ENCODE measurements around the gene QPCT.

- TF ChIP-seq CTCF (IDR thresholded peaks at IDR 0.05) (no peak), ZNF512 (CRISPR knock-in tag; IDR thresholded peaks at IDR 0.05; ENCODE audit: borderline replicate concordance) (no peak), TEAD4 (CRISPR knock-in tag; IDR thresholded peaks at IDR 0.05) (no peak), ZNF232 (CRISPR knock-in tag; IDR thresholded peaks at IDR 0.05) (no peak), RELA (CRISPR knock-in tag; IDR thresholded peaks at IDR 0.05; ENCODE audit: borderline replicate concordance) (no peak), NFE2L1 (CRISPR knock-in tag; IDR thresholded peaks at IDR 0.05) (no peak), FOXP1 (CRISPR knock-in tag; IDR thresholded peaks at IDR 0.05; ENCODE audit: borderline replicate concordance) (no peak), SMAD4 (CRISPR knock-in tag; IDR thresholded peaks at IDR 0.05) (no peak), JUN (CRISPR knock-in tag; IDR thresholded peaks at IDR 0.05) (no peak), USF2 (CRISPR knock-in tag; IDR thresholded peaks at IDR 0.05) (no peak), ERG (CRISPR knock-in tag; IDR thresholded peaks at IDR 0.05) (no peak)
Observed at GRCh38 chr2:37355735-37356134, 11.3 kb downstream of the QPCT start.
